Measurements from ENCODE around the gene ANO1.
"Not testable (repeated sequence)": the region's sequence is repeated elsewhere in the genome, so short reads cannot be mapped to it uniquely, and the experiment has no call there.

ANO1 gene

GRCh38 chr11:70191495-70192140 is 113.5 kb downstream of the ANO1 start:
- no peak for DNase-seq (ENCODE audit: low read depth)

GRCh38 chr11:70192666-70193410 is 114.7 kb downstream of the ANO1 start:
- no peak for DNase-seq (ENCODE audit: low read depth)

GRCh38 chr11:70193411-70194292 is 115.5 kb downstream of the ANO1 start:
- DNase-seq (ENCODE audit: low read depth) = no peak

GRCh38 chr11:70194792-70195791 is 117.0 kb downstream of the ANO1 start:
- no peak for DNase-seq (ENCODE audit: low read depth)

- no peak for DNase-seq (ENCODE audit: low read depth)
These were observed 122.2 kb downstream of the ANO1 start for GRCh38 chr11:70200212-70200844.

GRCh38 chr11:70201047-70201446 is 122.9 kb downstream of the ANO1 start:
- not testable (repeated sequence) for DNase-seq (ENCODE audit: low read depth)

- DNase-seq (ENCODE audit: low read depth) = no peak
These were observed 124.1 kb downstream of the ANO1 start for GRCh38 chr11:70201882-70202861.

- peak; percentile 86 for DNase-seq (ENCODE audit: low read depth)
These were observed 125.0 kb downstream of the ANO1 start, which contains the start of gene FADD for GRCh38 chr11:70202920-70203750. TSS of gene FADD (plus strand) at chr11:70203296. CDS start at chr11:70203460, 164 bp downstream.

- DNase-seq (ENCODE audit: low read depth) = peak; percentile 87
These were observed 125.8 kb downstream of the ANO1 start for GRCh38 chr11:70203751-70204465.

GRCh38 chr11:70204466-70204799 is 126.3 kb downstream of the ANO1 start:
- DNase-seq (ENCODE audit: low read depth) = no peak

- no peak for DNase-seq (ENCODE audit: low read depth)
These were observed 127.1 kb downstream of the ANO1 start for GRCh38 chr11:70205049-70205725.

- no peak for DNase-seq (ENCODE audit: low read depth)
These were observed 127.6 kb downstream of the ANO1 start for GRCh38 chr11:70205766-70206165.

GRCh38 chr11:70206226-70206981 is 128.3 kb downstream of the ANO1 start:
- no peak for DNase-seq (ENCODE audit: low read depth)

GRCh38 chr11:70206982-70207376 is 128.9 kb downstream of the ANO1 start:
- DNase-seq (ENCODE audit: low read depth) = no peak

GRCh38 chr11:70207531-70208131 is 129.5 kb downstream of the ANO1 start:
- no peak for DNase-seq (ENCODE audit: low read depth)

GRCh38 chr11:70209391-70209912 is 131.3 kb downstream of the ANO1 start:
- no peak for DNase-seq (ENCODE audit: low read depth)
